Heart left ventricle (tissue), 16 donors: ENCODE data around the gene NCS1. TPM values are rescaled to one million over a fixed set of nuclear protein-coding genes. Genes with fewer than 3 reads are reported as not detected.

Experiments used
- ATAC-seq, 4 donors: fragments of 200-7000 bp; cut with Tn5 transposase; one replicate each; pipeline ENCODE4 v1.9.1; 2020 to 2022; ENCODE audit warnings: moderate library complexity in 4 of 4, mild to moderate bottlenecking in 3 of 4, moderate number of reproducible peaks in 1 of 4
- DNase-seq, 5 donors: peaks; one replicate each; pipeline ENCODE4 v3.0.0-alpha.2; 2020
- H3K27ac ChIP-seq, 12 donors: fragments of 200-600 bp; sonication (generic) in 4 of 12; one replicate each; pipeline versions ENCODE4 v1.5.0 to v1.8.0; 2016 to 2022; ENCODE audit warnings: mild to moderate bottlenecking in 2 of 12
- H3K27me3 ChIP-seq, 9 donors: fragments of 200-600 bp; sonication (generic) in 2 of 9; one replicate each; pipeline versions ENCODE4 v1.5.1 to v1.8.0; 2016 to 2022; ENCODE audit warnings: mild to moderate bottlenecking in 3 of 9
- H3K36me3 ChIP-seq, 9 donors: fragments of 200-600 bp; sonication (generic) in 2 of 9; one replicate each; pipeline versions ENCODE4 v1.5.0 to v1.8.0; 2018 to 2022; ENCODE audit warnings: mild to moderate bottlenecking in 2 of 9
- H3K4me1 ChIP-seq, 12 donors: fragments of 200-600 bp; sonication (generic) in 4 of 12; one replicate each; pipeline versions ENCODE4 v1.5.0 to v1.8.0; 2016 to 2022; ENCODE audit warnings: mild to moderate bottlenecking in 3 of 12
- H3K4me3 ChIP-seq, 12 donors: fragments of 200-600 bp; sonication (generic) in 4 of 12; one replicate each; pipeline versions ENCODE4 v1.5.0 to v1.8.0; 2017 to 2022; ENCODE audit warnings: mild to moderate bottlenecking in 9 of 12, moderate library complexity in 4 of 12
- H3K9me3 ChIP-seq, 12 donors: fragments of 200-600 bp; sonication (generic) in 4 of 12; one replicate each; pipeline versions ENCODE4 v1.5.0 to v1.8.0; 2016 to 2022; ENCODE audit warnings: mild to moderate bottlenecking in 1 of 12
- CTCF ChIP-seq, 12 donors: fragments of 200-600 bp; sonication (generic) in 4 of 12; IDR thresholded peaks; one replicate each; pipeline versions ENCODE4 v1.5.0 to v1.8.0; 2018 to 2022; ENCODE audit warnings: antibody characterized with exemption in 12 of 12, mild to moderate bottlenecking in 5 of 12
- POLR2A ChIP-seq, 2 donors: fragments of 450-650 bp; IDR thresholded peaks; one replicate each; pipeline ENCODE4 v1.6.1; 2017; ENCODE audit warnings: antibody characterized with exemption in 2 of 2, mild to moderate bottlenecking in 2 of 2, moderate library complexity in 2 of 2
- WGBS, 4 donors: extraction: QIAGEN DNeasy Blood & Tissue Kit in 2 of 4; methylation state at CpG; one replicate each; pipeline versions ENCODE4 v1.1.5 to v1.1.7; 2013 to 2018; 5-methylcytosine and 5-hydroxymethylcytosine counted together
- intact Hi-C, 10 donors: fragments of 100-400 bp; cut with DNase I; formaldehyde crosslinking; loops; one replicate each; pipeline versions ENCODE4 v1.11.1 to v1.14.2; 2022
- polyA plus RNA-seq, 2 donors: library from polyadenylated mRNA; stranded (reverse); fragments of 200-250 nt; gene quantifications; one replicate each; pipeline ENCODE4 v1.2.3, GENCODE V29; 2013
- total RNA-seq, 9 donors: library from RNA; depleted of rRNA in 2 of 9; stranded (reverse); fragments of >200 nt in 2 of 9; fragmentation: NEBNext Ultra II Directional in 3 of 9; extraction: Animal tissue kit (Norgen Biotek cat#: 25700) in 3 of 9; gene quantifications; one replicate each; pipeline versions ENCODE4 v1.1.0 to v1.2.4, GENCODE V29; 2016 to 2023
- donor health status: ischemic (EF 13 %, LVEDD 7.1; RV severe dilation, severe dysfunction).
- donor health status: healthy with polysubstance abuse.
- donor health status: DM: no; HTN: yes; CAD: no.
- donor health status: DM: no; HTN: no; CAD: no.
- donor health status: ischemic (EF 25% LVEDD 6.9; RV normal size, moderate dysfunction).
- donor health status: ischemic (EF 25% LVEDD 5.7; RV mildly dilated, moderate dysfunction).
- donor health status: healthy.
- donor health status: DM: yes; HTN: yes; CAD: no.
- donor health status: ischemic (EF 35%, LVEDD 5.7; RV mildly dilated, moderate dysfunction).
- donor health status: nonischemic (EF 11% LVEDD 7.7; RV severe dilation, severe dysfunction).
- donor health status: DM: yes; HTN: yes; CAD: no.
- donor health status: PGD.
- donor health status: ischemic (EF 29% LVEDD 5.4; RV normal size, mild dysfunction).
- donor health status: nonischemic (EF 23%, LVEDD 6.1; RV moderate dilation, normal function).

NCS1 gene
- total and polyA plus RNA-seq, 11 donors = 2.3 to 15.9 (median 9.4) TPM

DNA sequence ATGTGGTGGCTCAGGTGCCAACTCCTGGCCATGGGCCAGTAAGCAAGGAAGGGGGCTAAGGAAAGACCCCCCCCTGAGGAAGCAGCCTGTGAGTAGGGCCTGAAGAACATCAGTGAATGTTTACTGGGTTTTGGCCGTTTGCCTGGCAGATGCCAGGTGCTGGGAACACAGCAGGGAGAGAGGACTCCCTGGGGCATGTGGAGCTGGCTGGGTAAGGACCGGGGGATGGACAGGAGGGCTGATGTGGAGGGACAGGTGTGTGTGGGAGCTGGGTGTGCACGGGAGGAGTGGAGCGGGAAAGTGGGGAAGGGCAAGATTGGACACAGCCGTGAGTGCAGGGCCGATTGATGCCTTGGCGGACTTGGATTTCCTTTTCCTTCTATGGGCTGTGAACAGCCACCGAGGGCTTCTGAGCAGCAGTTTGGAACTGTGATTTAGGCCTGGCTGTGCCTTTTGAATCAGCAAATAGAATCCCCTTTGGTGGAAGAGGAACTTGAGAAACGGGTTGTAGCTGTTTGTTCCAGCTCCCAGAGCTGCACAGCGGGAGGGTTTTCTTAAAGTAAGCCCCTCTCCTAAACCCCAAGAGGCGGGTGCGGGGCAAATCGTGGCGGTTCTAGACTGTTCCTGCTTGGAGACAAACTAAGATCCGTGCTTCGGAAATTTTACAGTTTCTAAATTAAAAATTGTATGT lies 96.5 kb downstream of the NCS1 start:
- TF ChIP-seq POLR2A (IDR thresholded peaks at IDR 0.05) (no peak), CTCF (IDR thresholded peaks at IDR 0.05) (no peak)
- peak overlapping the region in 9 of 12 donors; percentile 12 to 84 (median 66) for H3K27ac ChIP-seq
- peaks cover 7 to 34% (median 29%) of the 10 kb centered on the region in 9 donors for H3K27me3 ChIP-seq
- peak in 3 of 4 donors; percentile 6 to 22 (median 13) for ATAC-seq
- intact Hi-C loops = loop anchor here in 5 of 10 donors (5.0 to 10.0 kb wide), 3 partner anchors 54 to 74 kb away; no protein-coding TSS in a partner anchor
- peak in 1 of 5 donors; percentile 27 for DNase-seq
- no peaks in the 10 kb centered on the region for H3K36me3 ChIP-seq
- H3K9me3 ChIP-seq = no peaks in the 10 kb centered on the region
- H3K4me1 ChIP-seq = peaks cover 0 to 67% (median 17%) of the 10 kb centered on the region in 12 donors
- 49 to 63% (median 53%) methylated on average over 16 of the region's 16 CpGs for WGBS, 4 donors
- peak overlapping the region in 7 of 12 donors; percentile 6 to 41 (median 24) for H3K4me3 ChIP-seq

GRCh38 chr9:130271473-130271872 lies 99.3 kb downstream of the NCS1 start:
- H3K27me3 ChIP-seq = peaks cover 0 to 7% (median 3%) of the 10 kb centered on the region in 9 donors
- ATAC-seq (peak in 1 of 4 donors; percentile 70), DNase-seq (no peak)
- H3K9me3 ChIP-seq = no peaks in the 10 kb centered on the region
- H3K4me3 ChIP-seq = peak overlapping the region in 5 of 12 donors; percentile 2 to 11 (median 4)
- peak overlapping the region in 9 of 12 donors; percentile 5 to 84 (median 64) for H3K27ac ChIP-seq
- H3K36me3 ChIP-seq = no peaks in the 10 kb centered on the region
- peaks cover 0 to 50% (median 5%) of the 10 kb centered on the region in 12 donors for H3K4me1 ChIP-seq
- intact Hi-C loops = no loop called here
- 46 to 59% (median 51%) methylated on average over 6 of the region's 6 CpGs for WGBS, 4 donors
- TF ChIP-seq CTCF (IDR thresholded peaks at IDR 0.05) = no peak
- no peak for TF ChIP-seq POLR2A (IDR thresholded peaks at IDR 0.05)

DNA sequence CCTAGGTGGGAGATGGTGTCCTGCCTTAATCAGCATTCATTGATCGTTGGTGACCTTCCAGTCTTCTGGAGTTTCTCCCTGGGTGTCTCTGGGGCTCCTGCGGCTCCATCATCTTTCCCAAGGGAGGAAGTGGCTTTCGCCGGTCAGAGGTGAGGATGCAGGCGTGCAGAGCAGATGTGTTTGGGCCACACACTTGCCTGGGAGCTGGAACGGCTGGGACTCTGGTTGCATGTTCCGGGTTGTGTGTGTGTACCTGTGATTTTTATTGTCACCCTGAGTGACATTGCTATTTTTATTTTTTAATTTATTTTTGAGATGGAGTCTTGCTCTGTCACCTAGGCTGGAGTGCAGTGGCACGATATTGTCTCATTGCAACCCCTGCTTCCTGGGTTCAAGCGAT lies 103.0 kb downstream of the NCS1 start:
- no peak for DNase-seq
- no peaks in the 10 kb centered on the region for H3K36me3 ChIP-seq
- intact Hi-C loops = no loop called here
- H3K4me3 ChIP-seq = no peak overlapping the region
- ATAC-seq = no peak
- TF ChIP-seq CTCF (IDR thresholded peaks at IDR 0.05) (no peak), POLR2A (IDR thresholded peaks at IDR 0.05) (no peak)
- 60 to 84% (median 68%) methylated on average over 9 of the region's 9 CpGs for WGBS, 4 donors
- H3K27ac ChIP-seq = no peak overlapping the region
- H3K9me3 ChIP-seq = no peaks in the 10 kb centered on the region
- peaks cover 0 to 40% (median 2%) of the 10 kb centered on the region in 12 donors for H3K4me1 ChIP-seq
- H3K27me3 ChIP-seq = no peaks in the 10 kb centered on the region

GRCh38 chr9:130276121-130276520 lies 103.9 kb downstream of the NCS1 start:
- Histone ChIP-seq H3K27me3 (no peaks in the 10 kb centered on the region), H3K4me3 (no peak overlapping the region), H3K36me3 (no peaks in the 10 kb centered on the region), H3K4me1 (peaks cover 0 to 31% (median 2%) of the 10 kb centered on the region in 12 donors), H3K9me3 (no peaks in the 10 kb centered on the region), H3K27ac (no peak overlapping the region)
- DNase-seq (no peak), ATAC-seq (no peak)
- 58 to 69% (median 62%) methylated on average over 3 of the region's 3 CpGs for WGBS, 4 donors
- intact Hi-C loops = no loop called here
- no peak for TF ChIP-seq POLR2A (IDR thresholded peaks at IDR 0.05)
- TF ChIP-seq CTCF (IDR thresholded peaks at IDR 0.05) = no peak
